Measurements from ENCODE around the gene ZNF787. TPM values are rescaled to one million over a fixed set of nuclear protein-coding genes. Genes with fewer than 3 reads are reported as not detected.

ZNF787 gene
- total and polyA plus RNA-seq, 2 of the 13 experiments (the other 11 are each of a cell fraction or from before 2014, with no cell fraction given) = 15.1 to 42.8 TPM

- TF ChIP-seq ZNF281 (CRISPR knock-in tag; IDR thresholded peaks at IDR 0.05; ENCODE audit: borderline replicate concordance) (peak; percentile 60; the same call in 1 of the 2 replicates), EHMT2 (IDR thresholded peaks at IDR 0.05; ENCODE audit: borderline replicate concordance, low read depth, low read length) (no peak), MBD4 (IDR thresholded peaks at IDR 0.05; ENCODE audit: borderline replicate concordance, low read length) (no peak), ZUFSP (CRISPR knock-in tag; IDR thresholded peaks at IDR 0.05; ENCODE audit: borderline replicate concordance) (no peak), TOPORS (CRISPR knock-in tag; IDR thresholded peaks at IDR 0.05) (no peak), NFIC (IDR thresholded peaks at IDR 0.05; ENCODE audit: low read length) (no peak), ZNF441 (CRISPR knock-in tag; IDR thresholded peaks at IDR 0.05; ENCODE audit: borderline replicate concordance) (peak; percentile 17; the same call in 1 of the 2 replicates), PCBP2 (optimal IDR thresholded peaks at IDR 0.05; ENCODE audit: low read depth, low read length, poor library complexity, severe bottlenecking) (no peak), ZNF790 (CRISPR knock-in tag; IDR thresholded peaks at IDR 0.05; ENCODE audit: borderline replicate concordance) (0 out of 2 replicates have a peak, but pooled peaks have one; percentile 67), KAT2B (IDR thresholded peaks at IDR 0.05; ENCODE audit: borderline replicate concordance, low read depth, low read length) (no peak), ZNF770 (CRISPR knock-in tag; IDR thresholded peaks at IDR 0.05) (no peak)
- TF ChIP-seq, protein P1, sequence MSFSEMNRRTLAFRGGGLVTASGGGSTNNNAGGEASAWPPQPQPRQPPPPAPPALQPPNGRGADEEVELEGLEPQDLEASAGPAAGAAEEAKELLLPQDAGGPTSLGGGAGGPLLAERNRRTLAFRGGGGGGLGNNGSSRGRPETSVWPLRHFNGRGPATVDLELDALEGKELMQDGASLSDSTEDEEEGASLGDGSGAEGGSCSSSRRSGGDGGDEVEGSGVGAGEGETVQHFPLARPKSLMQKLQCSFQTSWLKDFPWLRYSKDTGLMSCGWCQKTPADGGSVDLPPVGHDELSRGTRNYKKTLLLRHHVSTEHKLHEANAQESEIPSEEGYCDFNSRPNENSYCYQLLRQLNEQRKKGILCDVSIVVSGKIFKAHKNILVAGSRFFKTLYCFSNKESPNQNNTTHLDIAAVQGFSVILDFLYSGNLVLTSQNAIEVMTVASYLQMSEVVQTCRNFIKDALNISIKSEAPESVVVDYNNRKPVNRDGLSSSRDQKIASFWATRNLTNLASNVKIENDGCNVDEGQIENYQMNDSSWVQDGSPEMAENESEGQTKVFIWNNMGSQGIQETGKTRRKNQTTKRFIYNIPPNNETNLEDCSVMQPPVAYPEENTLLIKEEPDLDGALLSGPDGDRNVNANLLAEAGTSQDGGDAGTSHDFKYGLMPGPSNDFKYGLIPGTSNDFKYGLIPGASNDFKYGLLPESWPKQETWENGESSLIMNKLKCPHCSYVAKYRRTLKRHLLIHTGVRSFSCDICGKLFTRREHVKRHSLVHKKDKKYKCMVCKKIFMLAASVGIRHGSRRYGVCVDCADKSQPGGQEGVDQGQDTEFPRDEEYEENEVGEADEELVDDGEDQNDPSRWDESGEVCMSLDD (CRISPR knock-in tag; IDR thresholded peaks at IDR 0.05; ENCODE audit: borderline replicate concordance) = no peak
- TF ChIP-seq, protein P2, sequence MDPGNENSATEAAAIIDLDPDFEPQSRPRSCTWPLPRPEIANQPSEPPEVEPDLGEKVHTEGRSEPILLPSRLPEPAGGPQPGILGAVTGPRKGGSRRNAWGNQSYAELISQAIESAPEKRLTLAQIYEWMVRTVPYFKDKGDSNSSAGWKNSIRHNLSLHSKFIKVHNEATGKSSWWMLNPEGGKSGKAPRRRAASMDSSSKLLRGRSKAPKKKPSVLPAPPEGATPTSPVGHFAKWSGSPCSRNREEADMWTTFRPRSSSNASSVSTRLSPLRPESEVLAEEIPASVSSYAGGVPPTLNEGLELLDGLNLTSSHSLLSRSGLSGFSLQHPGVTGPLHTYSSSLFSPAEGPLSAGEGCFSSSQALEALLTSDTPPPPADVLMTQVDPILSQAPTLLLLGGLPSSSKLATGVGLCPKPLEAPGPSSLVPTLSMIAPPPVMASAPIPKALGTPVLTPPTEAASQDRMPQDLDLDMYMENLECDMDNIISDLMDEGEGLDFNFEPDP (CRISPR knock-in tag; conservative IDR thresholded peaks at IDR 0.05) = no peak
- TF ChIP-seq, protein P3, sequence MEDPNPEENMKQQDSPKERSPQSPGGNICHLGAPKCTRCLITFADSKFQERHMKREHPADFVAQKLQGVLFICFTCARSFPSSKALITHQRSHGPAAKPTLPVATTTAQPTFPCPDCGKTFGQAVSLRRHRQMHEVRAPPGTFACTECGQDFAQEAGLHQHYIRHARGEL (CRISPR knock-in tag; IDR thresholded peaks at IDR 0.05) = no peak
Measured at GRCh38 chr19:56121180-56122167, at the start of gene ZNF787 (continued).

All from HepG2 (cell line).